GM18870 (cell line): ENCODE data around the gene CRACDL.

Source experiments
- ATAC-seq: cut with Tn5 transposase; IDR thresholded peaks from one replicate; pipeline ENCODE4 v1.9.1; 2021; ENCODE audit warnings: moderate library complexity; ENCODE audit not compliant: unreplicated experiment

Gene CRACDL

DNA sequence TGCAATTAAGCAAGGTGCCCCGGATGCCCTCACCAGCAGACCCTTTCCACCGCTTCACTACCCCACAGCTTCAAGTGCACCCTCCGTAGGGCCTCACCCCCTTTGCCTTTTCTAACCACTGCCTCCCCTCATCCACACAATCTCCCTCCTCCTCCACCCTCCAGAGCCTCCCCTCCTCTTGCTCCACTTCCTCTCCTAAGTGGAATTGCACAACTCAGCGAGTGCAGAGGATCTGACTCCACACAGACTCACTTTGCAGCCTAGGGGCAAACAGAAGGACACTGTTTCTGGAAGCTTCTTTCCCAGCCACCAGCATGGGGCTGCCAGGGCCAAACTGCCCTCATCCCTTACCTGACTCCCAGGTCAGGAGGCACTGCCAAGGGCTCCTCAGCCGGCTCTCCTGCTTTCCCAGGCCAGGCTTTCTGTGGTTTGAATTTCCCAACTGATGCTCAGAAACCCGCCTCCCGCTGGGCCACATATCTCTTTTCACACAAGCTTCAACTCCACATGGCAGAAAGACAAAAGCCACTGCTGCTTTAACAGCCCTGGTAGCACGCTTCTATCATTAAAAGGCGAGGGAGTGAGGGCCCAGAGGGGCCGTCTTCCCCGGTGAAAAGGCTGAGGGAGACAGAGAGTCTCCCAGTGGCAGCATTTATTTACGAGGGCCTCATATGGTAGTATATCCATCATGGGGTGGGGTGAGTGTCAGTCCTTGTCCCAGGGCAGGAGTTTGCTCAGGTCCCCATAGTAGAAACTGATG, 130.4 kb downstream of the CRACDL start:
- no peak for ATAC-seq

DNA sequence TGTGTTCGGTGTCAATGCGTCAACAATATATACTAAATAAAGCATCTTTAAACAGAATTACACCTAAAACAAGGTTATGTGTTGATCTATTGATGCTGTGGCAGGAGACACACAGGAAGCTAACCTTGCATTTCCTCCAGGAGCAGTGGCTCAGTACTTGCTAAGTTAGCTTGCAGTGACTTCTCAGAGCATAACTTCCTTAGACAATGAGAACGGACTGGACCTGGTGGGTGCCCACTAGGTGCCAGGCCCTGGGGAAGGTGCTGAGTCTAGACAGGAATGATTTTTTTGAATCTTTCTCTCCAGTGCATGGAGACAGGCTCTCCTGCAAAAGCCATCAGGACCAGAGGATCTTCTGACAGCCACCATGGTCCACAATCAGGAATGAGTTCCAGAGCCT, 131.3 kb downstream of the CRACDL start:
- ATAC-seq: no peak

DNA sequence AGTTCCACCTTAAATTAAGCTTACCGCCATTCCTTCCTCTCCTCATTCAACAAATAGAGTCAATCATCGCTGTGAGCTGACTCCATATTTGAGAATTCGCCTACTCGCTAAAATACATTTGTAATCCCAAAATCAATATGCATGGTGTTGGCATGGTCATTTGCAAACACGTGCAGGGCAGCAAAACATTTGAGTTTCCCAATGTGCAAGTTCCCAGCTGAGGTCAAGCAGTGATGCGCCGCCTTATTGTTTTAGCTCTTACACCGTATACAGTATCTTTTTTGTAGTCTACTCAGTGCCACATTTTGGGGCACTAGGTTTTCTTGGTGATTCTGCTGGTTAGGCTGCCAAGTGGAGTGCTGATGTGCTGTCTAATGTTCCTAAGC, 131.8 kb downstream of the CRACDL start:
- no peak for ATAC-seq

GRCh38 chr2:98803405-98804264, 132.4 kb downstream of the CRACDL start:
- ATAC-seq: no peak

GRCh38 chr2:98802344-98802743, 133.7 kb downstream of the CRACDL start:
- ATAC-seq: no peak

GRCh38 chr2:98801921-98802321, 134.1 kb downstream of the CRACDL start:
- ATAC-seq: no peak

GRCh38 chr2:98801286-98801685, 134.7 kb downstream of the CRACDL start:
- ATAC-seq: no peak

DNA sequence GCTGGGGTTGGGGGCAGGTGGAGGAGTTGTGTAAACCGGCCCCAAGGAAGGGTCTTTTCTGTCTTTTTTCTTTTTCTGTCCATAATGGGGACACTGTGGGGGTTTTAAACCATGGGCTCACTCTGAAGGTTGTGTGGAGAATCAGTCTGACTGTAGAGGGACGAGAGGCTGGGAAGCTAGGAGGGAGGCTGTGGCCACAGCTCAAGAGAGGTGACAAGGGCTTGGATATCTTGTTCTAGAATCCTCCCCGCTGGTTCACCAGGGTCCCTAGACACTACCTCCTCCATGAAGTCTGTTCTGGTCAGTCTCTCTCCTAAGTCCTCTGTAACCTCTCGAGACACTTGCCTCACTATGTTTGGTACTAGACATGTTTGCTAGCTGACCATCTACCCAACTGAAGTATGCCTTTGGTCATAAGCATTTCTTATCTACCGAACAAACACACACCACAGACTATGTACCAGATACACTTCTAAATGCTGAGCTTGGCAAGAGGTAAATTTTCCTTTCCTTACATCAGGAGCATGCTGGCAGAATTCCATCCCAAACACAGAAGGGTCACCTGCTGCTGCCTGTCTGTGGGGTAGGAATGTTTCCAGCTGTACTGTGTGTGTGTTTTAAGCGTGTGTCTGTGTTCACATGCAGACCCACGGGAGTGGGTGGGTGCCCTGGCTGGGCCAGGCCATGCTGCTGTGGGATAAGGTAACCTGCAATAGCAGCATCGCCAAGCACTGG, 135.5 kb downstream of the CRACDL start:
- no peak for ATAC-seq

DNA sequence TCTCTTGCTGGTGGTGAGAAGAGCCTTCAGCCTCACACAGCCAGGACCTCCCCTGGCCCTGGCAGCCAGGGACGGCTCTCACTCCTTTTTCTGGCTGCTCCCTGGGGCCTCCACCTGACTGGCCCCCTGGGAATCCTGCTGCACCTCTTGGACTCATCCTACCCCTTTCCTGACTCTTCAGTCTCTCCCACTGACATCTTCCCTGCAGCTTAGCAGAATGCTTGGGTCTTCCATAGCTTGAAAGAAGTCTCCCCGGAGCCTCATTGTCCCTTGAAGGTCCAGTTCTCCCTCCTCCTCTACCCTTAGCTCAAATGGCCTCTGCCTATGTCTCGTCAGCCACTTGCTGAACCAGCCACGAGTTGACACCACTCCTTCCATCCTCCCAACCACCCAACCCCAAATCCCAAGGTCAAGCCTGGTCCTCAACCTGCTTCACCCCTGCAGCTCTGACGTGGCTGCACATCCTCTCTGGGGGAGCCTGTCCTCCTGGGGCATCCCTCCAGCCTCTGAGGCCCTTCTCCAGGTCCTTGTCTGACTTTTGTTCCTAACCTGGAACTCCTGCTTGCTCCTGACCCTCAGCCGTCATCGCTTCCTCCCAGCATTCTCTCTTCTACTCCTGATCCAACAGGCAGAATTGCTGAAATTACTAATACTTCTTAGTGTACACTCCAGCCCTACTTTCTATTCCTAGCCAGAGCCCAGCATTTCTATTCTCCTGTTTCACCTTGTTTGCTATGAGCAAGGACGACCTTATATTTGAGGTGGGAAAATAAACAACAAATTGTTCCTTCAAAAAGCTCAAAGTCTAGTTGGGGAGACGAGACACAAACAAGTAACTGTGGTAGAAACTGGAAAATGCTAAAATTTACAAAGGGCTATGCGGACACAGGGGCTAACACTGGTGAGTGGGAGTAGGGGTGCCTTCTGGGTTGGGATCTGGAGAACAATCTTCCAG, 136.4 kb downstream of the CRACDL start:
- ATAC-seq: no peak

DNA sequence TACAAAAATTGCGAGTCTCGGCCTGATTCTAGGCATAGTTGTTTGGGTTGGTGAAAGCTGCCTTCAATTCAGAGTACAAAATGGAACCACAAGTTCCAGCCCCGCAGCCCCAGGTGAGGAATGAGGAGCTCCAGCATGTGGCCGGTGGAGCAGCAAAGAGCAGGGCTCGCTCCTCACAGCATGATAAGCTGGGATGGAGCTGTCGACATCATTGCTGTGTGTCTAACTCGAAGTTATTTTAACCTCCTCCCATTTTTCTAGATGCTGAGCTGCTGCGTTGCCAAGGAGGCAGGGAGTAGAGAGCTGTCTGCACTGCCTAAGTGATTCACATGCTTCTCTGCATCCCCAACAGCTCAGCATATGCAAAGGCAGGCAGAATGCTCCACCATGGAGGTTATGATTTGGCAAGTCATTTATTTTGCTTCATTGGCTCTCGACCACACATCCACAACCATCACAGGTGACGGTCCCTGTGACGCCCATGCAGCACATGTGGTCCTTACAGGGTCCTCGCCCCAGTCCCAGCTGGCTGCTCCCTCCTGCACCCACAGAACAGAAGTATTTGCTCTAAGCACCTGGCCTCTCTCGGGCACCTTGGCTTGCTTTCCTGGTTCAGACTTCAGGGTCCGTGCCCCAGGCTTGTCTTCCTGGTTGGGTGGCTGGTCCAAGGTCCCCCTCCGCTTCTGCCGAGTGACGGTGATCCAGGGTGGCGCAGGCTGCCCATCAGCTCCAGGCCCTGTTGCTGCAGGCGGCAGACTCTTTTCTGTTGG, 139.1 kb downstream of the CRACDL start:
- ATAC-seq: no peak

DNA sequence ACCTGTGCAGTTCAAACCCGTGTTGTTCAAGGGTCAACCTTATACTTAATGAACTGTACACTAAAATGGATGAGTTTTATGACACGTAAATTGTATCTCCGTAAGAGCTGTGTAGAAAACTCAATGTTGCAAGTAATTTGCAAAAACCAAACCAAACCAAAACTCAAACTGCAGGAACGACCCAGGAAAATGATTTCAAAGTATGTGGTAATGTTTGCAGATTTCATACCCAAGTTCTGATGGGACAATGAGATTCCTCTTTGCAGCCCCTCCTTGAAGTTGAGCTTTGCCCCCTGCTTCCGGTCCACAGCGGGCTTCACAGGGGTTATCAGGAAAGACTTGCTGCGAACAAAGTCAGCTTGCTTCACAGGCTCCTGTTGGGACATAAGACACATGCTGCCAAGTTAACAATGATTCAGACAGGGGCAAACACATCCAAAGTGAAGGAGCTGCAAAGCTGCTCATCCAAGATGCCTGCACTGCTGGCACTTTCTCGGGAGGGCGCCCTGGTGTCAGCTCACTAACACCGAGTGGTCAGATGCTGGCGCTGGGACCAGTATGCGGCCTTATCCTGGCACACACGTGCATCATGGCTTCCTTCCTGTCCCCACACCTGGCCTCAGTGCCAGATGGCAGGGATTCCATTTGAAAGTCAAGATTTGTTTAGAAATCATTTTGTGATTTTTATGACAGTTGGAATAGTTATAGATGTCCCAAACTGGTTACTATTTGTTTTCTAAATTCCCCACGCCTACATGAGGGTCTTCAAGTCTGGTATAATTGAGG, 139.9 kb downstream of the CRACDL start:
- no peak for ATAC-seq

DNA sequence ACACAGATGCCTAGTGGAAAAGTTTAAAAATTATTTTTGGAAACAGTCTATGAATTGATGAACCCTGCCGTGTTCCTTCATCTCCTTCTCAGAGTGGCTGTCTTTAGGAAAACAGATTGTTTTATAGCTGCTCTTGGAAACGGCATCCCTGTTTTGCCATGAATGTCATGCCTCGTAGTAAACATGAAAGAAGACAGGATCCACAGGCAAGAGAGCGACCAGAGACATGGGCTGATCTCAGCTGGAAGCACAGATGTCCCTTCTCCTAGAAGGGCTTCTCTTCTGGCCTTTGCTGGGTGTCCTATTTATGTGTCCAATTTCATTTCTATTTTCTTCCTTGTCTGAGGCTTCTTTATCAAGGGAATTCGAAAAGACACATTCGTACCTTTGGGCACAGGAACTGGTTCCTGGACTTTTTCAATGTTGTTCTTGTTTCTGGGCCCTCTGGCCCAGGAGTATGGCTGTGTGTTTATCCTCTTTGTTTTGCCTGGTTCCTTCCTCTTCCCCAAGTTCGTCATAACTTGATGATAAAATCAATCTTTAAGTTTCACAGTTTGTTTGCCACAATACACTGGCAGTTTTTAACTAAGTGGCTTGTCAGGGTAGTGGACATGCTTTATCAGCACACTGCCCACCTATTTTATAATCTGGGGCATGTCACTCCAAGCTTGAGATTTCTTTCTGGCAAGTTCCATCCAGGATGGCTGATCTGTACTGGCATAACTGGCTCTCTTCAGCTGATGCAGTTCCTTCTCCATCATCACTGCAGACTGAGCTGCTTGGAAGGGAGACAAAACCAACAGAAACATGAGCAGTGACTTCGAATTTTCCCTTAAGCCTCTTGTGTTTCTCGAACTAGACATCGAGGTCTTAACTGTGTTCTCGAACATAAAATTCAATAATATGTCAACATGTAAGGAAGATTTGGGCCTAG, 141.9 kb downstream of the CRACDL start:
- ATAC-seq: no peak

DNA sequence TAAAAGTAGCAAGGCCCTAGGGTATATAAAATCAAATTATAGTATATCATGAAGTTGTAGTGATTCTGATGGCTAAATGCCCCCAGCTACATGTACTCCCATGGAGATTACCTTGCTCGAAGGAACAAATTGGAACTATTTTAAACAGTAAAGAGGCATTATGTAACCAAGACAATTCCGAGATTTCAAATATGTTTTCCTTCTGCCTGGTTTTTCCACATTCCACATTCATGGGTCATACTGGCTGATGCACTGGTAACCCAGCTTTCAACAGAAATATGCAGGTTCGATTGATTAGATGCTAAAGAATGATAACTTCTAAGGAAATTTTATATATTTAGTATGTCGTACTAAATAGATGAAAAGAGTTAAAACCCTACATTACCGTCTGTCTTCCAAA, 142.8 kb downstream of the CRACDL start:
- no peak for ATAC-seq

- ATAC-seq: no peak
Measured at GRCh38 chr2:98790221-98790620, 145.8 kb downstream of the CRACDL start.

- ATAC-seq: no peak
Measured at GRCh38 chr2:98787700-98788099, 148.3 kb downstream of the CRACDL start.

GRCh38 chr2:98786179-98786578, 149.8 kb downstream of the CRACDL start:
- no peak for ATAC-seq

GRCh38 chr2:98782570-98782969, 153.5 kb downstream of the CRACDL start:
- ATAC-seq: no peak

DNA sequence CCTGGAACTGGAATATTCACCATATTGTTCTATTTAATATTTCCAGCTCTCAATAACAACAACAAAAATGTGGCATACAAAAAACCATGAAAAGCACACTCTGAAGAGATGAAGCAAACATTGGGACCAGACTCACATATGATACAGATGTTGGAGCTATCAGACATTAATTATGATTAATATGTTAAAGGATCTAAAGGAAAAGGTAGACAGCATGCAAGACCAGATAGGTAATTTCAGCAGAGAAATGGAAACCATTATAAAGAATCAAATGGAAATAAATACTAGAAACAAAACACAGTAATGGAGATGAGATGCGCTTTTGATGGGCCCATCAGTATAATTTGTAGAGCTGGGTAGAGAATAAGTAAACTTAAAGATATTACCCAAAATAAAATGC, 154.2 kb downstream of the CRACDL start:
- no peak for ATAC-seq
